GM12864 (cell line): Measurements from ENCODE around the gene CSNK1G1.

Source experiments
- DNase-seq: peaks from one replicate; pipeline ENCODE4 v3.0.0-alpha.2; 2011; ENCODE audit warnings: low read depth
- H3K4me3 ChIP-seq: 2 replicates; pipeline ENCODE4 v1.5.1; 2011; ENCODE audit warnings: mild to moderate bottlenecking, low read depth, low read length, control low read depth
- TF ChIP-seq, protein P1 (sequence below): IDR thresholded peaks from 2 replicates; pipeline ENCODE4 v1.5.1; 2011; ENCODE audit warnings: low read depth, mild to moderate bottlenecking, moderate library complexity, low read length, control low read depth, inconsistent platforms; ENCODE audit errors: missing control alignments

CSNK1G1 gene

GRCh38 chr15:64152507-64153387 lies 203.2 kb downstream of the CSNK1G1 start:
- peak overlapping the region; percentile 80 for H3K4me3 ChIP-seq
- no peak for DNase-seq

DNA sequence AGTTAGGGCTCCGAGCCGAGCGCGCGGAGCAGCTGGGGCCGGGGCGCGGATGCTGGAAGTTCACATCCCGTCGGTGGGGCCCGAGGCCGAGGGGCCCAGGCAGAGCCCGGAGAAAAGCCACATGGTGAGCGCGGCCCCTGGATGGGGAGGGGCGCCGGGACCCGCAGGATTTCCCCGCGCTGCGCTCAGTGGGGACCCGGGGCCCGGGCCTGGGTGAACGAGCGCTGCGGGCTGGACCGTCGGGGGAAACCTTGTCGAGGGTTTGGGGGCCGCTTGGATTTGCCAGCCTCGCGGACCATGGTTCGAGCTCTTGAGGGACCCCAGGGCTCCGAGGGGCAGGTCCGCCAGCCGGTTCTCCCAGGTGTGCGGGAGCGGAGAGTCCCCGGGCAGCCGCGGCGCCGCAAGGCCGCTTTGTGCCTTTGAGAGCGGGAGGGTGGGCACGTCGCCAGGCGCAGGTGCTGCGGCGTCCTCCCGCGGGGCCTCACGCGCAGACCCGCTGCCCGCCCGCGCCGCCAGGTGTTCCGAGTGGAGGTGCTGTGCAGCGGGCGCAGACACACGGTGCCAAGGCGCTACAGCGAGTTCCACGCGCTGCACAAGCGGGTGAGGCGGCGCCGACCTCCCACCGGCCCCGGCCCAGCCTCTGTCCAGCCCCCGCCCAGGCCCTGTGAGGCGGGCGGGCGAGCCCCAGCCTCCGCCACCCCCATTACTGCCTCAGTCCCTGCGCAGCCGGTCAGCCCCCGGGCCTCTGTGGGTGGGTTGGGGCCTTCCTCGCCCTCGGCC lies 204.1 kb downstream of the CSNK1G1 start, which contains the start of gene SNX22:
SNX22 (plus strand) TSS at position 5 of the 780 bp plus-strand sequence; CDS start at position 50, 45 bp downstream.
- H3K4me3 ChIP-seq = peak within 1 kb of the TSS; percentile 80
- TF ChIP-seq, protein P1, sequence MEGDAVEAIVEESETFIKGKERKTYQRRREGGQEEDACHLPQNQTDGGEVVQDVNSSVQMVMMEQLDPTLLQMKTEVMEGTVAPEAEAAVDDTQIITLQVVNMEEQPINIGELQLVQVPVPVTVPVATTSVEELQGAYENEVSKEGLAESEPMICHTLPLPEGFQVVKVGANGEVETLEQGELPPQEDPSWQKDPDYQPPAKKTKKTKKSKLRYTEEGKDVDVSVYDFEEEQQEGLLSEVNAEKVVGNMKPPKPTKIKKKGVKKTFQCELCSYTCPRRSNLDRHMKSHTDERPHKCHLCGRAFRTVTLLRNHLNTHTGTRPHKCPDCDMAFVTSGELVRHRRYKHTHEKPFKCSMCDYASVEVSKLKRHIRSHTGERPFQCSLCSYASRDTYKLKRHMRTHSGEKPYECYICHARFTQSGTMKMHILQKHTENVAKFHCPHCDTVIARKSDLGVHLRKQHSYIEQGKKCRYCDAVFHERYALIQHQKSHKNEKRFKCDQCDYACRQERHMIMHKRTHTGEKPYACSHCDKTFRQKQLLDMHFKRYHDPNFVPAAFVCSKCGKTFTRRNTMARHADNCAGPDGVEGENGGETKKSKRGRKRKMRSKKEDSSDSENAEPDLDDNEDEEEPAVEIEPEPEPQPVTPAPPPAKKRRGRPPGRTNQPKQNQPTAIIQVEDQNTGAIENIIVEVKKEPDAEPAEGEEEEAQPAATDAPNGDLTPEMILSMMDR = no peak
- DNase-seq = no peak

More at GRCh38 chr15:64152507-64153387, 203.2 kb downstream of the CSNK1G1 start:
- TF ChIP-seq, protein P1 = no peak

DNA sequence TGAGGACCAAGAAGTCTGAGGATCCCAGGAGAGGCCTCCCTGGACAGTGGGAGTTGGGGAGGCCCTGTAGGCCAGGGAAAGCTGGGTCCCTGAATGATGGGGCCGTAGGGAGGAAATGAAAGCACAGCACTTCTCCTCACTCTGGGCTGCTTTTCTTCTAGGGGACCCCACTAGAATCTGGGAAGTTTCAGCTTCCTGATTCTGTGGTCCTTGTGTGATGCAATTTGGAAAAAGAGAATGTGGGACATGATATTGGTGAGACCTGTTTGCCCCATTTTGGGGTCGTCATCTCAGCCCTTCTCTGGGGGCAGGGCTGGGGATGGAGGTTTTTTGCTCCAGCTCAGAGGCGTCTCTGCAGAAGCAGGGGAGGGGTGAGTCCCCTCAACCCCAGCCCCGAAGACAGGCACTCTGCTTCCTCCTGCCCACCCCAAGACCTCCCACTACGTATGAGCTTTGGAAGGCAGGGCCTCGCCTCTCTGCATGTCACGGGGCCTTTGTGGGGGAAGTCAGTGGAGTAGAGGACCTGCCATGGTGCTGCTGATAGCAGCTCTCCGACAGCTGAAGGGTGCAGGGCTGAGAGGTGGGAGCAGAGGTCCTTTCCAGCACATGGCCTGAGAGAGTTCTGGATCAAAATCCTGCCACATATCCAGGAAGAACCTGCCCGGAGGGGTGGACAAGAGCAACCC lies 205.9 kb downstream of the CSNK1G1 start:
- no peak overlapping the region for H3K4me3 ChIP-seq
- DNase-seq = no peak
- TF ChIP-seq, protein P1 = no peak

DNA sequence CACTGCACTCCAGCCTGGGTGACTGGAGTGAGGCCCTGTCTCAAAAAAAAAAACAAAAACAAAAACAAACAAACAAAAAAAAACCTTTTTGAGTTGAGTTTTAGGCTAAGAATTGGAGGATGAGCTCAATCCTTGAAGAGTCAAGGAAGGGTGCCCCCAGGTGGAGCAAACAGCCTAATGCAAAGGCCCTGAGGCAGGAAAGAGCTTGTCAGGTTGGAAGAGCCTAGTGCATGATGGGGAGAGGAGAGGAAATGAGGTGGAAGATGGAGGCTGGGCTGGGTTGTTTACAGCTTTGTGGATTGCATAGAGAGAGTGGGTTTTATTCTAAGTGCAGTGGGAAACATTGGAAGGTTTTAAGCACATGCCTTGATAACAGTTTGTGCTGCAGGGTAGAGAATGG lies 206.5 kb downstream of the CSNK1G1 start:
- TF ChIP-seq, protein P1 = peak; percentile 41
- no peak for DNase-seq
- no peak overlapping the region for H3K4me3 ChIP-seq

- DNase-seq = no peak
- TF ChIP-seq, protein P1 = no peak
- H3K4me3 ChIP-seq = no peak overlapping the region
Observed at GRCh38 chr15:64148581-64148980, 207.4 kb downstream of the CSNK1G1 start.

DNA sequence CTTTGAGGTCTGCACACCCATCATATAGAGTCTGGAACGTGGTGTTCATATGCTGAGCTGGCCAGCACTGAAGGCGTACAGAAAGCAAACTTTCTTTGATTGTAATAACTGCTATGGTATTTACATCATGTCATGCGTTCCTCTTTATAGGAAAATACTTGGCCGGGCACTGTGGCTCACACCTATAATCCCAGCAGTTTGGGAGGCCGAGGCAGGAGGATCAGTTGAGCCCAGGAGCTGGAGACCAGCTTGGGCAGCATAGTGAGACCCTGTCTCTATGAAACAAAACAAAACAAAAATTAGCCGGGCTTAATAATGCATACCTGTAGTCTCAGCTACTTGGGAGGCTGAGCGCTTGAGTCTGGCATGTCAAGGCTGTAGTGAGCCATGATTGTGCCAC lies 207.8 kb downstream of the CSNK1G1 start:
- DNase-seq = no peak
- H3K4me3 ChIP-seq = no peak overlapping the region
- TF ChIP-seq, protein P1 = no peak
